ENCODE data around the gene PPARG. TPM values are rescaled to one million over a fixed set of nuclear protein-coding genes. Genes with fewer than 3 reads are reported as not detected.

PPARG gene
- total and polyA plus RNA-seq, 2 experiments from 2014 or later: 0.15 to 0.42 TPM

DNA sequence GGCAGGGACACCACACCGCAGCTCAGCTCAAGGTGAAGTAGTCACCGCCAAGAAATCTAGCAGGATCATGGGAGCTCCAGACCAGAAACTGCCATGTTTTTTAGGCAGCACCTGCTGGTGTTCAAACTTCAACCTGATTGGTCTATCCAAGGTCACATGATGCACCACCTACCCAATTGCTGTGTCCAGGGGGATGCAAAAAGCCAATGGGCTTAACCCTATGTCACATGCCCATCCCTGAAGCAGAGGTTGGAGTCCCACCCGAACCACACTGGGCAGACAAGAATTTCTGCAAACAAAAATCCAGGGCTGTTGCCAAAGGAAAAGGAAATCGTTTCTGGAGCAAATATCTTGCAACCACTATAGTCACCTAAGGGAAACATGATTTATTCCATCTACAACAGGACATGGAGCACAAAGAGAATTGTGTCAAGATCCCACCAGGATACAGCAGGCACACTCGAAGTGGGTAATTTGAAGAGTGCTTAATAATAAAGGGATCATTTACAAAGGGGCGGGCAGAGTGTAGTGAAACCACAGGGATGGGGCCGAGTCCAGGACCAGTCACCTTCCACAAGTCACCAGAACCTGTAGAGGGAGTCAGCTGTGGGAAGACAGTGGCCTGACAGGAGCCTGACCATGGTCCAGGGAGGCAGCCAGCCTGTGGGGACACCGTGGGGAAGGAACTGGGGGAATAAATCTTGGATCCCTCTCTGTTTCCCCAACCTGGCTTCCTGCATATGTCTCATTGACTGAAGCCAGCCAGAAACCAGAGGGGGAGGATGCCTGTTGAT, 161.2 kb downstream of the PPARG start (continued):
- TF ChIP-seq, protein P1, sequence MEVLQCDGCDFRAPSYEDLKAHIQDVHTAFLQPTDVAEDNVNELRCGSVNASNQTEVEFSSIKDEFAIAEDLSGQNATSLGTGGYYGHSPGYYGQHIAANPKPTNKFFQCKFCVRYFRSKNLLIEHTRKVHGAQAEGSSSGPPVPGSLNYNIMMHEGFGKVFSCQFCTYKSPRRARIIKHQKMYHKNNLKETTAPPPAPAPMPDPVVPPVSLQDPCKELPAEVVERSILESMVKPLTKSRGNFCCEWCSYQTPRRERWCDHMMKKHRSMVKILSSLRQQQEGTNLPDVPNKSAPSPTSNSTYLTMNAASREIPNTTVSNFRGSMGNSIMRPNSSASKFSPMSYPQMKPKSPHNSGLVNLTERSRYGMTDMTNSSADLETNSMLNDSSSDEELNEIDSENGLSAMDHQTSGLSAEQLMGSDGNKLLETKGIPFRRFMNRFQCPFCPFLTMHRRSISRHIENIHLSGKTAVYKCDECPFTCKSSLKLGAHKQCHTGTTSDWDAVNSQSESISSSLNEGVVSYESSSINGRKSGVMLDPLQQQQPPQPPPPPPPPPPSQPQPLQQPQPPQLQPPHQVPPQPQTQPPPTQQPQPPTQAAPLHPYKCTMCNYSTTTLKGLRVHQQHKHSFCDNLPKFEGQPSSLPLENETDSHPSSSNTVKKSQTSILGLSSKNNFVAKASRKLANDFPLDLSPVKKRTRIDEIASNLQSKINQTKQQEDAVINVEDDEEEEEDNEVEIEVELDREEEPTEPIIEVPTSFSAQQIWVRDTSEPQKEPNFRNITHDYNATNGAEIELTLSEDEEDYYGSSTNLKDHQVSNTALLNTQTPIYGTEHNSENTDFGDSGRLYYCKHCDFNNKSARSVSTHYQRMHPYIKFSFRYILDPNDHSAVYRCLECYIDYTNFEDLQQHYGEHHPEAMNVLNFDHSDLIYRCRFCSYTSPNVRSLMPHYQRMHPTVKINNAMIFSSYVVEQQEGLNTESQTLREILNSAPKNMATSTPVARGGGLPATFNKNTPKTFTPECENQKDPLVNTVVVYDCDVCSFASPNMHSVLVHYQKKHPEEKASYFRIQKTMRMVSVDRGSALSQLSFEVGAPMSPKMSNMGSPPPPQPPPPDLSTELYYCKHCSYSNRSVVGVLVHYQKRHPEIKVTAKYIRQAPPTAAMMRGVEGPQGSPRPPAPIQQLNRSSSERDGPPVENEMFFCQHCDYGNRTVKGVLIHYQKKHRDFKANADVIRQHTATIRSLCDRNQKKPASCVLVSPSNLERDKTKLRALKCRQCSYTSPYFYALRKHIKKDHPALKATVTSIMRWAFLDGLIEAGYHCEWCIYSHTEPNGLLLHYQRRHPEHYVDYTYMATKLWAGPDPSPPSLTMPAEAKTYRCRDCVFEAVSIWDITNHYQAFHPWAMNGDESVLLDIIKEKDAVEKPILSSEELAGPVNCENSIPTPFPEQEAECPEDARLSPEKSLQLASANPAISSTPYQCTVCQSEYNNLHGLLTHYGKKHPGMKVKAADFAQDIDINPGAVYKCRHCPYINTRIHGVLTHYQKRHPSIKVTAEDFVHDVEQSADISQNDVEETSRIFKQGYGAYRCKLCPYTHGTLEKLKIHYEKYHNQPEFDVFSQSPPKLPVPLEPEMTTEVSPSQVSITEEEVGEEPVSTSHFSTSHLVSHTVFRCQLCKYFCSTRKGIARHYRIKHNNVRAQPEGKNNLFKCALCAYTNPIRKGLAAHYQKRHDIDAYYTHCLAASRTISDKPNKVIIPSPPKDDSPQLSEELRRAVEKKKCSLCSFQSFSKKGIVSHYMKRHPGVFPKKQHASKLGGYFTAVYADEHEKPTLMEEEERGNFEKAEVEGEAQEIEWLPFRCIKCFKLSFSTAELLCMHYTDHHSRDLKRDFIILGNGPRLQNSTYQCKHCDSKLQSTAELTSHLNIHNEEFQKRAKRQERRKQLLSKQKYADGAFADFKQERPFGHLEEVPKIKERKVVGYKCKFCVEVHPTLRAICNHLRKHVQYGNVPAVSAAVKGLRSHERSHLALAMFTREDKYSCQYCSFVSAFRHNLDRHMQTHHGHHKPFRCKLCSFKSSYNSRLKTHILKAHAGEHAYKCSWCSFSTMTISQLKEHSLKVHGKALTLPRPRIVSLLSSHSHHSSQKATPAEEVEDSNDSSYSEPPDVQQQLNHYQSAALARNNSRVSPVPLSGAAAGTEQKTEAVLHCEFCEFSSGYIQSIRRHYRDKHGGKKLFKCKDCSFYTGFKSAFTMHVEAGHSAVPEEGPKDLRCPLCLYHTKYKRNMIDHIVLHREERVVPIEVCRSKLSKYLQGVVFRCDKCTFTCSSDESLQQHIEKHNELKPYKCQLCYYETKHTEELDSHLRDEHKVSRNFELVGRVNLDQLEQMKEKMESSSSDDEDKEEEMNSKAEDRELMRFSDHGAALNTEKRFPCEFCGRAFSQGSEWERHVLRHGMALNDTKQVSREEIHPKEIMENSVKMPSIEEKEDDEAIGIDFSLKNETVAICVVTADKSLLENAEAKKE (CRISPR knock-in tag; IDR thresholded peaks at IDR 0.05): no peak
- TF ChIP-seq EZH2phosphoT487 (IDR thresholded peaks at IDR 0.05; ENCODE audit: unreplicated experiment): no peak

GRCh38 chr3:12451481-12451880, 162.6 kb downstream of the PPARG start:
- H3K27me3 ChIP-seq (ENCODE audit: insufficient read depth): no peaks in the 10 kb centered on the region
- H4K20me1 ChIP-seq (replicated peaks; ENCODE audit: insufficient read depth): no peaks in the 10 kb centered on the region
- H3K27ac Mint-ChIP-seq: no peak overlapping the region
- no peaks in the 10 kb centered on the region for H3K36me3 ChIP-seq (ENCODE audit: insufficient read depth)
- H3K9me2 ChIP-seq (ENCODE audit: insufficient read depth): 0 out of 2 replicates have a peak, but pooled peaks cover 4% of the 10 kb centered on the region
- no peaks in the 10 kb centered on the region for H3F3A ChIP-seq (replicated peaks; ENCODE audit: low read depth)
- H3K36me3 Mint-ChIP-seq (ENCODE audit: low read depth): no peaks in the 10 kb centered on the region
- ATAC-seq (no peak), DNase-seq (ENCODE audit: low spot score) (no peak)
- H3K4me1 Mint-ChIP-seq: no peaks in the 10 kb centered on the region
- H3K4me3 Mint-ChIP-seq: no peak overlapping the region
- H3K4me3 ChIP-seq: no peak overlapping the region
- no peaks in the 10 kb centered on the region for H3K4me1 ChIP-seq (ENCODE audit: insufficient read depth)
- no peaks in the 10 kb centered on the region for H3K79me2 ChIP-seq (replicated peaks; ENCODE audit: insufficient read depth)
- H3K4me2 ChIP-seq: no peak overlapping the region
- H3K27me3 Mint-ChIP-seq (ENCODE audit: insufficient read depth, low read depth, poor library complexity): peaks cover 3% of the 10 kb centered on the region
- no peak overlapping the region for H3K27ac ChIP-seq (ENCODE audit: low read depth)
- no peak overlapping the region for H2AFZ ChIP-seq
- no peaks in the 10 kb centered on the region for H3K9me3 Mint-ChIP-seq
- TF ChIP-seq ZNF114 (CRISPR knock-in tag; IDR thresholded peaks at IDR 0.05) (no peak), NANOG (IDR thresholded peaks at IDR 0.05; ENCODE audit: borderline replicate concordance) (no peak), JUNB (IDR thresholded peaks at IDR 0.05; ENCODE audit: unreplicated experiment) (no peak)
- TF ChIP-seq, protein P1 (CRISPR knock-in tag; IDR thresholded peaks at IDR 0.05): no peak
